ENCODE results near the gene PITPNB.

PITPNB gene

DNA sequence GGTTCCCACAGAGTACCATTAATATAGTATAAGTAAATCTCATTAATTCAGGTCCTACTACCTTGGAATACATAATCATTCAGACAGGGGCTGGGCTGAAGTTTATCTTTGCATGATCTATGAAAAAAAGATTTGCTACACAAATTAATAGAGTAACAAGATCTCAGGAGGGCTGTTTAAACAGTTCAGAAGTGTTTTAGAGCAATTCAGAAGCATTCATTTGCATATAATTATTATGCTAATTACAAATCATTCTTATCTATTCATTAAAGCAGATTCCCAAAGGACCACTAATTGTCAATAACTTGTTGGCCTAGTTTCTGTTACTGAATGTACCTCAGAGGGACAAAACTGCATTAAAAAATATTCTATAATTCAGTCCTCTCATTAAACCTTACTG, 40.5 kb downstream of the PITPNB start:
- no peak for DNase-seq

DNA sequence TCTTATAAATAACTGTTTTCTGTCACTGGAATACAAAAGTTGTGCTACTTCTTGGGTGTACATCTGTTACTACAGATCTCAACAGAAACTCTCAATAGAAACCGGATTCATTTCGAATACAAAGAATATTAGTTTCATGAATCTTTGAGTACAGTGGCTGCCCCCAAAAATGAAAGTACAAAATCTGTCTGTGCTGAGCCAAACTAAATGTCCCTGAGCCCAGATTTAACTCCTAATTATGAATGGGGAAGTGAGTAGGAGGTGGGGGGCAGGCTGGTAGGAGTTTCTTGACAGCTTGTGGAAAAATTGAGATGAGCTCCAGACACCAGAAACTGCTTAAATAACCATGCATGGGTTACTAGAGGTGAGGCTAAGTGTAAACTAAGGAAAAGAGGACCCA, 41.6 kb downstream of the PITPNB start:
- no peak for DNase-seq

DNA sequence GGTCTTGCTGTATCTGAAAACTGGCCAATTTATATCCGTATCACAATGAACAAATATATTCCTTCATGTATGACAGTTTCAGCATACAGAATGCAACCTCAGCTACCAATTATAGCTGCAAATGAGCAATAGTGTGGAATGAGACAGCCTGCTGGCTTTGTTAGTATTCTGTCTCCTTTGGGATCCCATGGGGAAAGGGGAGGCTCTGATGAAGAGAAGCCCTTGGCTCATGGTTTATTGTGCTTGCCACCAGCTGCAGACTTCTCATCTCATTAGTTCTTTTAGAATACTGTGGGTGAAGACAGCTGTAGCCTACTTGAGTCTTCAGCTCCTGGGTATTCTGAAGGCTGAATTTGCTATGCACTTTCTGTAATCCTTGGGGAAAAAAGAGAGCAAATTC, 42.4 kb downstream of the PITPNB start:
- DNase-seq = no peak

DNA sequence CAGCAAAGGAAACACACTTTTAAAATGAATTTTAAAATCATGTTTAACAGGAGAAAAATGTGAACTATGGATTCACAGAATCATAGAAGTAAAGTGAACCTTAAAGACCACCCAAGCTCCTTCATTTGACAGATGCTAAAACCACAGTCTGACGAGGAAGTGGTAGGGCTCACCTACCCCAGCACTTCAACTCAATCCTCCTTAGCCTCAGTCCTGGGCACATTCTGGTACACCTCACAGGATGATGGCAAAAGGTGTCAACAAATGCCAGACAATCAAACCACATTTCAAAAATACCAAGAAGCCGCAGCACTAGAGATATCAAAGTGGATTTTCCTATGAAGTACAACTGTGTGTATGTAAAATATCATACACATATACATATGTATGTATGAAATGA, 43.1 kb downstream of the PITPNB start:
- DNase-seq = no peak

DNA sequence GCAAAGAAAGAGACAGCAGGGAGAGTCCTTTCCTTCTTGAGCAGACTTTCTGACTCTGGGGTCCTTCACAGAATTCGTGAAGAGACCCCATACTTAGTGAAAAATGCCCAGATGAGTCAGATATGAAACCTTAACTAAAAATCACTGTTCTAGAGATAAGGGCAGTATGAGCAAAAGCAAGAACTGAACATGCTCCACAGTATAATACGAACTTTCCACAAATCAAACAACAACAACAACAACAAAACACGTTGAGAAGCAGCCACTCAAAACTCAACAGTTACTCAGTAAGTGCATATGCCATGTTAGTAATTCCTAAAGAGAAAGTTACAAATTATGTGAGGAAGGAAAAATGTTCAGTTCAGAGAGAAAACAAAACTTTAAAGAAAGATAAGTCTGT, 44.3 kb downstream of the PITPNB start:
- no peak for DNase-seq

DNA sequence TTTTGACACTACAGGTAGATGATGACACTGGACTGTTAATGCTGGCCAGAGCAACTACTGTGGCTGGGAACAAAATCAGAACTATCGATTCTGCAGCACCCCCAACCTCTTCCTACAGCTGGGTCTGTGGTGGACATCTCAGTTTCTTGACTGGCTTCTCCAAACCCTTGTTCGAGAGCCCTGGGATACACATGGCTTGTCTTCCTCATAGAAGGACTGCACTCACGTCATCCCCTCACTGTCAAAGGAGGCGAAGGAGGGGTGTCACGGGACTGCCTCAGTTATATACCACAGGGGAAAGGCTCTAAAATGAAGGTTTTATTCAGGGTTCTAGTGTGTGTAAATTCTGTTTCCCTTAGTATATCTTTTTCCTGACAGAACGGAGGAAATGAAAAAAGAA, 44.9 kb downstream of the PITPNB start:
- DNase-seq = no peak

DNA sequence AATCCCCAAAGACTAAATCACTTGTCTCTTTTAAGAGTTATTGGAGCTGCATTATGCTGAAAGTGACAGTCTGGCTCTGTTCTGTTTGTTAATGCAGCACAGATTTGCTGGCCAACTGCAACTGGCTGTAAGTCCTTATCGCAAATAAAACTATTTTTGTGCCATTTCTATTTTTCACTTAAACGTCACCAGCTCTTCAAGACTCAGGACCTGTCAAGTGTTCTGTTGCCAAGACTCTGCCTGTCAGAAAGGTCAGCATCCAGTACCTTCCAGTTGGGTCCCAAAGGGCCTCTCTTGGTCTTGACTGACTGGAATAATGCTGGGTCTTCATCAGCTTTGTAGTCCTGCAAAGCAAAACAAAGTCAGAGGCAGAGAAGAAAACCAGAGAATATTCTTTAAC, 45.6 kb downstream of the PITPNB start:
- DNase-seq = no peak

DNA sequence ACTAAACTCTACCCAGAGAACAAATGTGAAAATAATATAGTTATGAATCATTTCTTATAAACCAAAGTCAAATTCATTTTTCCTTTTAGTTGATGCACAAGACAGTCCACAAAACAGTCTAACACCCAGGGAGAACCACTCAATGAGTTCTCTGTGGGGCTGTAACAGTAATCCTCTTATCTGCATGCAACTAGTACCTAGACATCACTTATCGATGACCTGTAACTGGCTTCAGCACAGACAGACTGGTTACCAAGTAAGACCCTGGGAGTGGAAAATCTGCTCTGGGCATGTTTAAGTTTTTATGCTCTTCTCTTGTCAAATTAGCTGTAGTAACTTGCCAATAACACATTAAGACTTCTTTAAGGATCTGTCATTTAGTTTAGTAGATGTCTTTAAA, 46.6 kb downstream of the PITPNB start:
- DNase-seq = no peak

DNA sequence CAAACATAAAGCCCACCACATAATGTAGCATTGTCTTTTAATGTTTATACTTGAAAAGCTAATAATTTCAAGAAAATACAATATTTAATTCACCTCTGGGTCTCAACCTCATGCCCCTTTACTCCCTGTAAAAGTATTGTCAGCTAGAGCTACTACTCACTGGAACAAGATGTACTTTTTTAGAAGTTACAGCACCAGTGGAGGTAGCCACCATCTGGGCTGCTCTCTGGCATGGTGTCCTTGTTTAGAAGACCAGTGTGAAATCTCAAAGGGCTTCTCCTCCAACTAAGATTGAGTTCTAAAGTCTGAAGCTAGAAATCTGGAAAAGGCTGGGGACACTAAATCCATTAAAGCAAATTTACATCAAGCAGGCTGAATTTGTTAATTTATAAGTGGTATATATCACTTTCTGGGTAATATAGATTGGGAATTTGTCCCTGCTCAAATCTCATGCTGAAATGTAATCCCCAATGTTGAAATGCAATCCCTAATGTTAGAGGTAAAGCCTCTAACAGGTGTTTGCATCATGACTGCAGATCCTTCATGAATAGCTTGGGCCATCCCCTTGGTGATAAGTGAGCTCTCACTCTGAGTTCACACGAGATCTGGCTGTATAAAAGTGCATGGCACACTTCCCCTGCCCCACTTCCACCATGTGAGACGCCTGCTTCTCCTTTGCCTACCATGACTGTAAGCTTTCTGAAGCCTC, 47.6 kb downstream of the PITPNB start:
- DNase-seq = no peak

GRCh38 chr22:27870234-27871191, 48.5 kb downstream of the PITPNB start:
- DNase-seq = no peak

DNA sequence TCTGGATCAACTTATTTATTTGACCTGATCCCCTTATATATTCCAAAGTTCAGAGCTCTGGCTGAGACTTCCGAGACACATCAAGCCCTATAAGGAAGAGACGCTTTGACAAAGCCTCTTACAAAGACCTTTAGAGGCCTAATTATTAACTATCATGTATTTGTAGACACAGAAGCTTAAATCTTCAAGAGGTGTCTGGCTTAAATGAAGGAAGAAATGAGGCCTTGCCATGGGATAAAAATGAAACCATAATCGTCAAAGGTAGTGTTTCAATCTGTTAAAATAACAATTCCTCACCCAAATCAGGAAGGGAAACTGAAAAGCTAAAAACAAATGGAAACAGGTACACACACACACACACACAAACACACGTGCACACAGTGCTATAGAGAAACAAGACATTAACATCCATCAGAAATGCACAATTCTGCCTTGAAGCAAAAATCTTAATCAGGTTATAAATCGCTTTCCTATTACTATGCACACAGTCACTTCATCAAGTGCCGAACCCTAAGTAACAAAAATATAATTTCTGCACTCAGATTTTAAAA, 50.2 kb downstream of the PITPNB start:
- DNase-seq = no peak

GRCh38 chr22:27867953-27868731, 50.9 kb downstream of the PITPNB start:
- no peak for DNase-seq

DNA sequence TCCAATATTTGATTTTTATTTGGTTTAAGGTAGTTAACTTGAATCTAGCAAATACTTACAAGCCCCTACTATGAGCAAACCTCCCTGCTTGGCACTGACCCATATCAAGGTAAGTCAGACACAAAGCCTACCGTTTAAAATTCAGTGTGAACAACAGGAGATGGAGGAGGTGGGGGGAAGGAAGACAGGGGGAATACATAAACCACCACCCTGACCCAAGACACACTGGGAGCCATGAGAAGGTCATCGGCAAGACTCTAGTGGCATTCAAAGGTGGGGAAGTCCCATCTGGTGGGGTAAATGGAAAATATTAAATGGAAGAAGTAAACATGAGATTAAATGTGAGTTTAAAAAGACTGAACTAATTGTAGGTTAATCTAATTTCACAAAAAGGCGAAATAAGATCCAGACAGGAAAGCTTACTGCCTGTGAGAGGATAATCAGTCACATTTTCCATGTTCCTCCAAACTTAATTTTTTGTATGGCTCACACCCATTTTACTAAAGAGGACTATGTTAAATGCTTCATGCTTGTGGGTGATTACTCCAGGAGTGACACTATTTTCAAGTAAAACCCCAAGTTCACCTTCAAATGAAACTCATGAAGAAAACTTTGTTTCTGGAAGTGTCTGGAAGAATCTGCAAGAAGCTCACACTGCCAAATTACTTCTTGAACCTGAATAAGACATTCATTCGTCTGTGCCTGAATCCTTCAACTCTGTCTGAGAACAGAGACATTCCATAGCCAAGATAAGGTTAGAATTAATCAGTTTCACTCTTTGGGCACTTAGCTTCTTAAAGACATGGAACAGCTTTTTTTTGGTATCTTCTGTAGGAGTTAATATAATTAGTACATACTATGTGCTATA, 51.7 kb downstream of the PITPNB start:
- DNase-seq = no peak

DNA sequence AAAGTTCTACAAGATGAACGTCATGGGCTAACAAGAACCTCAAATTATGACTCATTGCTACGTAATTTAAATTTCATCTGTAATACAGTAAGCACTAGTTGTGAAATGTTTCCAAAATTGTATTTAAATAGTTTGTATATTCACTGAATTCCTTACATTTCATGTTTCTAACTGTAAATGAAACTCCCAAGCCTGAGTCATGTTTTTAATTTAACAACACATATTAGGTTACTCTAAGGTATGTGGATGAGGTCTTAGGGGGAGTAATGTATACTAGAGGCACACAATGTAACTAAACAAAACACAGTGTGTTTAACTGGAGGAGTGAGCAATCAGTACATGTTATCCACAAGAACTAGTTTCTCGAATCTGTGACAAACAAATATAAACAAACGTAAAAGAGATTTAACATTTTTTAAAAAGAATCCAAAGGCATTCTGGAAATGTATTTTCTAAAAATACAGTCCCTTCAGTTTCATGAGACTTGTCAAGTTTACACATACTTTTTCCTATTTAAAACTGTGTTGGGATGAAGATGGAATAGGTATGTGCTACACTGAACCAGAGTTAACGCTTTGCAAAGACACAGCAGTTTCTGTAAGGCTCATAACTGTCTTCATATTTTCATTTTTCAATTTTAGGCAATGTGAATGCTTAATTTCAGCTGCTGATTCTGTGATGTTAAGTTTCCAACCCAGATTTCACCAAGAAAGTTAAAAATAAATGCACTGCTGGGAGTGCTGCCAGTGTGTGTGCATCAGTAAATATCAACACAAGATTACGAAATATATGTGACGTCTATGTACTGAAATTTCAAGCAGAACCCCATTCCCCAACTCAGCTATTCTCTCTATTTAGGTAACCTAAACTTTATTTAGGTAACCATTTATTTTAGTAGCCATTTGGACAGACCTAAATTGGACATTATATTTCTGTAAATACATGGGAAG, 52.6 kb downstream of the PITPNB start:
- DNase-seq = no peak

DNA sequence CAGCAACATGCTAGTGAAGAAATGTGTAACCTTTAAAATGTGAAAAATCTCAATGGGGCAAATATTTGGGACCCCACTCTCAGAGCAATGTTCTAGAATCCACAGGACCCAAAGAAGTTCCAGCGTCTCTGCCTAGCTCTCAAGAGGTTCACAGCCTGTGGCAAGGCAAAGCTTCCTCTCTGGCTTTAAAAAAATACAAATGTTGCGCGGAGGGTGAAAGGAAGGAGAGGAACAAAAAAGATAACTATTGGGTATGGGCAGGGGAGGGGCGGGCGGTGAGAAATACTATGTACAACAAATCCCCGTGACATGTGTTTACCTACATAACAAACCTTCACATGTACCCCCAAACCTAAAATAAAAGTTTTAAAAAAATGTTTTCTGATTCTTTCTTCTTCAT, 53.6 kb downstream of the PITPNB start:
- no peak for DNase-seq

- DNase-seq = no peak
Measured at GRCh38 chr22:27863556-27863955, 55.5 kb downstream of the PITPNB start.

DNA sequence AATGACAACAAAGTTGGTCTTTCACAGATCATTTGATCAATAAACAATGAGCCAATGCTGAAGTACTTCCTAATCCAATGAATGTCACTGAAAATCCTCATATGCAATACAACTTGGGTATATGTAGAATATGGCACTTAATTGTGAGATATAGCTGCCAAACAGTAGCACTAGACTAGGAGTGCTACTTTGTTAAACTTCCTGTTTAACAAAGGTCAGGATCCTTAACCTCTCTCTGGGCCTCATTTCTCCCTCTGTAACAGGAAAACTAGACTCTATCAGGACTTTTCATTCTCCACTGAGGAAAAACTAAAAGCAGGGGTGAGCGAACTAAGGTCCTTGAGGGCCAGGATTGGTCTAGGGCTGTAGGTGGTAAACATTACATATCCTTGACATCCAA, 56.1 kb downstream of the PITPNB start:
- DNase-seq = no peak

- DNase-seq = no peak
Measured at GRCh38 chr22:27859336-27859735, 59.7 kb downstream of the PITPNB start.

DNA sequence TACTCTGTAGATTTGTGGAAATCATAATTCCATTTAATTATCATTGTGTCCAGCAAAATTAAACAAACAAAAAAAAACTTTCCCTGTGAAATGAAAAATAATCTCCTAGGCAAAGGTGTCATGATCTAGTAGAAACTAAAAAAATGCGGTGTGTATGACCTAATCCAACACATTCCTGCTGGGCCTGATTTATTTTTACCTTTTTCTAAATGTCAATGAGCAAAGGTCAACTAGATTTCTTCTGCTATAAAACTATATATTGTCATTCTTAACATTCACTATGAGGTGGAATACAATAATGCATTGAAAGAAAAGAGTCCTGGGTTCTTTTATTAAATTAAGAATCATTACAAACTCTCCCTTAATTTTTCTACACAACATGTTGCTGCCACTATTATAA, 60.4 kb downstream of the PITPNB start:
- DNase-seq = no peak

- DNase-seq = no peak
Measured at GRCh38 chr22:27857443-27857842, 61.6 kb downstream of the PITPNB start.

DNA sequence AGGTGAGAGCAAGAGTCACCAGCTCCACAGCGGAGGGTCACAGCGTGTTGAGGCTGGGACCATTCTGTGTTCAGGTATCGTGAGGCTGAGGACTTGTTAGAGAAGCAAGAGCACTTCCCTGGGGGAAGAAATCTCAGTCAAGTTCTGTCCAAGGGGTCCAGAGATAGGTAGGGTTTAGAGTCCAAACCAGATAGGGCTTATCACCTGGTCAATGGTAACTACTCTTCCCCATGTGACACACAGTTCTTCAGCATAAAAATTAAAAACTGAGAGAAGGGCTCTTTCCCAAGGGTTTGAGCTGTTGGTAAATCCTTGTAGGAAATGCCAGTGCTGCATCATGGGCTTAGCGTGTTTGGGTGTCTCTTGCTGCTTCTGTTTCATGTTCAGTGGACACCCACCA, 62.7 kb downstream of the PITPNB start:
- DNase-seq = no peak
